ENCODE data around the gene RAB3IP.
"Not testable (repeated sequence)": the region's sequence is repeated elsewhere in the genome, so short reads cannot be mapped to it uniquely, and the experiment has no call there.

RAB3IP gene

GRCh38 chr12:69837657-69838415 is 99.2 kb downstream of the RAB3IP start:
- DNase-seq = no peak

DNA sequence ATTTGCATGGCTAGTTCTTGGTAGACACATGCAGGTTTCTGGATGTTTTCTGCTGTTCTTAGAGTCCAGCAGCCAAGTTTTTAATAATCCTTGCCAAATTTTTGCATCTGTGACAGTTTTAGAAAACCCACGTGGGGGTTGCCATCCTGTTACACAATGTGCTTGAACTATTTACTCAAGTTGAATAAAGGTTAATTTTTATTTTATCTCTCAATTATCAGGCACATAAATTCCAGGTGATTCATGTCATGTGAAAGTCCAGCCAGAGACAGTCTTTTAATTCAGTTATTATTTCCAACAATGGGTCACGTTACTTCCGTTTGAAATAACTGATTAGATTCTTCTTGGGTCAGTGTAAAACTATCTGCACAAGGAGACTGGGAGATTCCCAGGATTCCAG is 102.1 kb downstream of the RAB3IP start:
- DNase-seq = no peak

GRCh38 chr12:69843608-69844007 is 104.9 kb downstream of the RAB3IP start:
- DNase-seq = no peak

- DNase-seq = no peak
Observed at GRCh38 chr12:69844416-69844815, 105.8 kb downstream of the RAB3IP start.

GRCh38 chr12:69844836-69845235 is 106.2 kb downstream of the RAB3IP start:
- DNase-seq = no peak

DNA sequence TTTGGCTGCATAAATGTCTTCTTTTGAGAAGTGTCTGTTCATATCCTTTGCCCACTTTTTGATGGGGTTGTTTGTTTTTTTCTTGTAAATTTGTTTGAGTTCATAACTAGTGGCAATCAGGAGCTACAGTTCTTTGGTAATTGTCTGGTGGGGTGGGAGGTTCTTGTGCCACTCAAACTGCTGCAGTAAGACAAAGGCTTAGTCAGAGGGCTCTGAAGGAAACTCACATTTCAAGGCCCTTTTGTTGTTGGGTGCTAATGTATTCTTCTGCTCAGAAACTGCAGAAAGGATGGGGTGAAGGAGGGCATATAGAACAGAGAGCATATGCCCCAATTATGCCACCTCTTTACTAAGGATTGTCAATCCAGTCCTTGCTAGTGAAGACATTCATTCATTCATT is 108.3 kb downstream of the RAB3IP start:
- no peak for DNase-seq

- no peak for DNase-seq
Observed at GRCh38 chr12:69851976-69852375, 113.3 kb downstream of the RAB3IP start.

GRCh38 chr12:69853176-69853961 is 114.7 kb downstream of the RAB3IP start:
- DNase-seq = not testable (repeated sequence)

DNA sequence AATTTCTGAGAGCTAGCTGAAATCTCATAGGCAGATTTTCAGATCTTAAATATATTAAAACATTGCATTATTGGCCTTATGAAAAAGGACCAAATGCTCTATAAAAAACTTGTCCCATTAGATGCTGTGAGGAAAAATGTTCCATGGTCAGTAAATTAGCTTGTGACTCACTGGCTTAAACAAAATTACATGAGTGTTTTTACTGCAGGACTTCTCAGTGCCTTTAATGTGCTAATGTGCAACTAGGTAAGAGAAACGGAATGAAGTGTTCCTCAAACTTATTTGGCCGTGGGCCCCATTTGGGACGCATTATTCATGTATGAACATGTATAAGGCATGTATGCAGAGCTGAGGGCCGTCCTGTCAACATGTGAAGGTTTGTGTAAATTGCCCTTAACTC is 128.0 kb downstream of the RAB3IP start:
- DNase-seq = no peak

DNA sequence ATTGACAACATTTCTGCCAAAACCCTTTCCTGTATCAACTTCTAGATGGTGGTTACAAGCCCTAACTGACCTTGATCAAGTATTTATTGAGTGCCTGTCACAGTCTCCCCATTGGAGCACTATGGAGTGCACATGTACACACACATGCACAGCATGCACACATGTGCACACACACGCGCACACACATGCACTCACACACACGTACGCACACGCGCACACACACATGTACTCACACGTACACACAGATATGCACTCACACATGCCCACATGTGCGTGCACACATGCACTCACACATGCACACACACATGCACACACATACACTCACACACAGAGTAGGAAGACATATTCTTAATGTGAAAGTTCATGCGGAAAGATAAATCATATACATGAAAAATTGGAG is 130.0 kb downstream of the RAB3IP start:
- DNase-seq = no peak

DNA sequence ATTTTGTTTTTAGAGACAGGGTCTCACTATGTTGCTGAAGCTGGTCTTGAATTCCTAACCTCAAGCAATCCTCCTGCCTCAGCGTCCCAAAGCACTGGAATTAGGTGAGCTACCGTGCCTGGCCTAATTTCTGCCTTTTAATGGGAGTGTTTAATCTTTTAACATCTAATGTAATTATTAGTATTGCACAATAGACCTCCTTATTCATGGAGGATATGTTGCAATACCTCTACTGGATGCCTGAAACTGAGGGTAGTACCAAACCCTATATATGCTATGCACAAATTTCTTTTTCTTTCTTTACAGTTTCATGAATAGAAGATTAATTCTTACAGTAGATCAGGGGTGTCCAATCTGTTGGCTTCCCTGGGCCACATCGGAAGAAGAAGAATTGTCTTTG is 134.1 kb downstream of the RAB3IP start:
- no peak for DNase-seq

Measured in GDM1 (cell line).